ENCODE results near the gene SMIM20. TPM values are rescaled to one million over a fixed set of nuclear protein-coding genes. Genes with fewer than 3 reads are reported as not detected.

SMIM20 gene
- total and polyA plus RNA-seq, 9 of the 15 experiments (the other 6 are each of a cell fraction or from before 2014, with no cell fraction given) = 25.1 to 51.0 (median 38.9) TPM

- TF ChIP-seq NCOA6 (IDR thresholded peaks at IDR 0.05) (no peak), ZNF184 (CRISPR knock-in tag; IDR thresholded peaks at IDR 0.05) (no peak), SP1 (CRISPR knock-in tag; IDR thresholded peaks at IDR 0.05) (peak; percentile 80), BCOR (IDR thresholded peaks at IDR 0.05) (peak; percentile 74; the same call in 1 of the 2 replicates), FUS (optimal IDR thresholded peaks at IDR 0.05; ENCODE audit: low read depth, low read length) (no peak), FOS (IDR thresholded peaks at IDR 0.05; ENCODE audit: extremely low read depth, insufficient read length) (no peak), CEBPZ (IDR thresholded peaks at IDR 0.05; ENCODE audit: borderline replicate concordance, low read depth, low read length) (no peak), ESRRA (IDR thresholded peaks at IDR 0.05; ENCODE audit: borderline replicate concordance, low read depth) (peak; percentile 90), COPS2 (conservative IDR thresholded peaks at IDR 0.05) (no peak), BRD9 (IDR thresholded peaks at IDR 0.05; ENCODE audit: low read depth, partially characterized antibody) (peak; percentile 59), HDAC3 (IDR thresholded peaks at IDR 0.05; ENCODE audit: borderline replicate concordance, partially characterized antibody) (no peak), PML (IDR thresholded peaks at IDR 0.05; ENCODE audit: low read length) (peak; percentile 57), NCOA4 (IDR thresholded peaks at IDR 0.05; ENCODE audit: partially characterized antibody) (no peak), PCBP1 (IDR thresholded peaks at IDR 0.05; ENCODE audit: low read depth, low read length, poor library complexity, severe bottlenecking) (no peak), RBM22 (IDR thresholded peaks at IDR 0.05; ENCODE audit: low read depth, low read length, poor library complexity, severe bottlenecking) (no peak), MLLT1 (IDR thresholded peaks at IDR 0.05) (no peak), ZNF586 (CRISPR knock-in tag; conservative IDR thresholded peaks at IDR 0.05) (no peak), ZNF431 (CRISPR knock-in tag; IDR thresholded peaks at IDR 0.05) (0 out of 2 replicates have a peak, but pooled peaks have one; percentile 48)
- TF ChIP-seq, protein P1, sequence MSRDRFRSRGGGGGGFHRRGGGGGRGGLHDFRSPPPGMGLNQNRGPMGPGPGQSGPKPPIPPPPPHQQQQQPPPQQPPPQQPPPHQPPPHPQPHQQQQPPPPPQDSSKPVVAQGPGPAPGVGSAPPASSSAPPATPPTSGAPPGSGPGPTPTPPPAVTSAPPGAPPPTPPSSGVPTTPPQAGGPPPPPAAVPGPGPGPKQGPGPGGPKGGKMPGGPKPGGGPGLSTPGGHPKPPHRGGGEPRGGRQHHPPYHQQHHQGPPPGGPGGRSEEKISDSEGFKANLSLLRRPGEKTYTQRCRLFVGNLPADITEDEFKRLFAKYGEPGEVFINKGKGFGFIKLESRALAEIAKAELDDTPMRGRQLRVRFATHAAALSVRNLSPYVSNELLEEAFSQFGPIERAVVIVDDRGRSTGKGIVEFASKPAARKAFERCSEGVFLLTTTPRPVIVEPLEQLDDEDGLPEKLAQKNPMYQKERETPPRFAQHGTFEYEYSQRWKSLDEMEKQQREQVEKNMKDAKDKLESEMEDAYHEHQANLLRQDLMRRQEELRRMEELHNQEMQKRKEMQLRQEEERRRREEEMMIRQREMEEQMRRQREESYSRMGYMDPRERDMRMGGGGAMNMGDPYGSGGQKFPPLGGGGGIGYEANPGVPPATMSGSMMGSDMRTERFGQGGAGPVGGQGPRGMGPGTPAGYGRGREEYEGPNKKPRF (IDR thresholded peaks at IDR 0.05; ENCODE audit: low read depth, low read length) = no peak
- TF ChIP-seq, protein P2, sequence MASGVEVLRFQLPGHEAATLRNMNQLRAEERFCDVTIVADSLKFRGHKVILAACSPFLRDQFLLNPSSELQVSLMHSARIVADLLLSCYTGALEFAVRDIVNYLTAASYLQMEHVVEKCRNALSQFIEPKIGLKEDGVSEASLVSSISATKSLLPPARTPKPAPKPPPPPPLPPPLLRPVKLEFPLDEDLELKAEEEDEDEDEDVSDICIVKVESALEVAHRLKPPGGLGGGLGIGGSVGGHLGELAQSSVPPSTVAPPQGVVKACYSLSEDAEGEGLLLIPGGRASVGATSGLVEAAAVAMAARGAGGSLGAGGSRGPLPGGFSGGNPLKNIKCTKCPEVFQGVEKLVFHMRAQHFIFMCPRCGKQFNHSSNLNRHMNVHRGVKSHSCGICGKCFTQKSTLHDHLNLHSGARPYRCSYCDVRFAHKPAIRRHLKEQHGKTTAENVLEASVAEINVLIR (CRISPR knock-in tag; IDR thresholded peaks at IDR 0.05) = no peak
Measured at GRCh38 chr4:25913851-25914669, at the start of gene SMIM20 (continued).
